K562 (cell line): ENCODE results near the gene SHH. TPM values are rescaled to one million over a fixed set of nuclear protein-coding genes. Genes with fewer than 3 reads are reported as not detected.

Experiments used
- ATAC-seq: fragments of 200-7000 bp; cut with Tn5 transposase; 3 replicates; pipeline ENCODE4 v1.9.1; 2020; ENCODE audit warnings: moderate library complexity
- BruUV-seq: library from RNA; stranded (reverse); fragments of 400-500 nt; replicated peaks from 2 replicates; lab custom pipeline; 2021; lab: Mats Ljungman, UMichigan
- CTCF ChIA-PET: fragments of 300-600 bp; formaldehyde crosslinking; extraction: SDS; loops from one replicate; lab custom pipeline; 2021; ENCODE audit warnings: low intra/inter-chr PET ratio; lab: Yijun Ruan, JAX
- POLR2A ChIA-PET: fragments of 300-600, 350-650 bp; sonication (Branson Sonifier 250); formaldehyde crosslinking; extraction: SDS; loops from one replicate; lab custom pipeline; 2021; ENCODE audit warnings: antibody characterized with exemption, inconsistent platforms; lab: Yijun Ruan, JAX
- DNase-seq, 4 experiments: peaks; one replicate each; pipeline versions ENCODE4 v3.0.0 to v3.0.0-alpha.2; 2011 to 2018; ENCODE audit warnings: low spot score in 3 of 4, mixed read lengths in 3 of 4; ENCODE audit errors: extremely low read depth in 1 of 4
- FAIRE-seq: peaks from 2 replicates; lab custom pipeline; 2011; peaks lifted over from hg19 to GRCh38; lab: Jason Lieb, UNC
- H2AFZ ChIP-seq: 2 replicates; pipeline ENCODE4 v1.6.0; 2011; ENCODE audit warnings: low read depth, low read length, control low read depth, inconsistent platforms
- H3K27ac ChIP-seq: fragments of 200-600 bp; 3 replicates; pipeline ENCODE4 v1.8.0; 2011; ENCODE audit warnings: low read depth, mild to moderate bottlenecking, control low read depth, inconsistent platforms, low read length, moderate library complexity, mixed read lengths; ENCODE audit errors: extremely low read depth
- H3K27me3 ChIP-seq, 2 experiments: fragments of 300-600 bp in 1 of 2; 2 replicates in 1 of 2; 3 replicates in 1 of 2; pipeline versions ENCODE4 v1.6.0 to v1.8.0; 2011; ENCODE audit warnings: inconsistent platforms in 2 of 2, low read length in 2 of 2, mild to moderate bottlenecking in 1 of 2, mixed read lengths in 1 of 2, moderate library complexity in 1 of 2; ENCODE audit not compliant: control insufficient read depth in 2 of 2, insufficient read depth in 2 of 2
- H3K36me3 ChIP-seq: fragments of 300-600 bp; 3 replicates; pipeline ENCODE4 v1.8.0; 2011; ENCODE audit warnings: mild to moderate bottlenecking, low read length, inconsistent platforms; ENCODE audit not compliant: control insufficient read depth, insufficient read depth
- H3K4me1 ChIP-seq, 2 experiments: fragments of 200-600 bp in 1 of 2; replicated peaks in 1 of 2; 2 replicates in 1 of 2; 3 replicates in 1 of 2; pipeline versions ENCODE4 v1.5.1 to v1.8.0; 2011; ENCODE audit warnings: inconsistent platforms in 2 of 2, low read length in 2 of 2, mild to moderate bottlenecking in 1 of 2, mixed read lengths in 1 of 2, moderate library complexity in 1 of 2; ENCODE audit not compliant: control insufficient read depth in 2 of 2, insufficient read depth in 2 of 2
- H3K4me2 ChIP-seq: 2 replicates; pipeline ENCODE4 v1.6.1; 2011; ENCODE audit warnings: low read length, control low read depth, inconsistent platforms, mixed read lengths; ENCODE audit not compliant: insufficient read depth
- H3K4me3 ChIP-seq: fragments of 200-600 bp; sonication (generic), shearing (Covaris generic); 2 replicates; pipeline ENCODE4 v1.5.1; 2016; ENCODE audit warnings: control low read depth, inconsistent platforms
- H3K79me2 ChIP-seq: fragments of 200-600 bp; 3 replicates; pipeline ENCODE4 v1.8.0; 2011; ENCODE audit warnings: low read length, inconsistent platforms; ENCODE audit not compliant: control insufficient read depth, insufficient read depth
- H3K9ac ChIP-seq, 2 experiments: 2 replicates each; pipeline versions ENCODE4 v1.6.0 to v1.6.1; 2011; ENCODE audit warnings: low read depth in 2 of 2, low read length in 2 of 2, control low read depth in 1 of 2, inconsistent platforms in 1 of 2, mild to moderate bottlenecking in 1 of 2, mixed read lengths in 1 of 2; ENCODE audit not compliant: insufficient read depth in 1 of 2
- H3K9me1 ChIP-seq: one replicate; pipeline ENCODE4 v1.6.0; 2011; ENCODE audit warnings: inconsistent platforms, mild to moderate bottlenecking, low read length, moderate library complexity; ENCODE audit not compliant: control insufficient read depth, insufficient read depth
- H3K9me3 ChIP-seq: replicated peaks from 2 replicates; pipeline ENCODE4 v1.5.1; 2011; ENCODE audit warnings: low read depth, low read length, inconsistent platforms; ENCODE audit not compliant: control insufficient read depth, insufficient read depth
- H4K20me1 ChIP-seq: replicated peaks from 2 replicates; pipeline ENCODE4 v1.6.1; 2011; ENCODE audit warnings: low read length, inconsistent platforms, mixed read lengths; ENCODE audit not compliant: control insufficient read depth, insufficient read depth
- ARID1B ChIP-seq: fragments of 450-650 bp; IDR thresholded peaks from 2 replicates; pipeline ENCODE4 v1.6.1; 2016; ENCODE audit warnings: antibody characterized with exemption, mild to moderate bottlenecking, inconsistent platforms
- CSDE1 ChIP-seq, 2 experiments: fragments of 450-650 bp; IDR thresholded peaks; 2 replicates each; pipeline ENCODE4 v1.6.1; 2016; ENCODE audit warnings: mild to moderate bottlenecking in 1 of 2
- FOXJ3 ChIP-seq: sonication (generic); formaldehyde crosslinking; IDR thresholded peaks from 2 replicates; pipeline ENCODE4 v1.4.0; 2020; ENCODE audit warnings: mild to moderate bottlenecking, missing genetic modification reagents
- GMEB1 ChIP-seq: fragments of 250-450 bp; sonication (Bioruptor Pico); IDR thresholded peaks from 2 replicates; pipeline ENCODE4 v1.4.0; 2020; ENCODE audit warnings: mild to moderate bottlenecking
- HNRNPLL ChIP-seq: fragments of 200-400 bp; formaldehyde crosslinking; IDR thresholded peaks from 2 replicates; pipeline ENCODE4 v1.6.1; 2017; ENCODE audit warnings: low read length, low read depth, mild to moderate bottlenecking; ENCODE audit not compliant: poor library complexity, severe bottlenecking
- KAT7 ChIP-seq: sonication (generic); formaldehyde crosslinking; IDR thresholded peaks from 2 replicates; pipeline ENCODE4 v1.8.0; 2022; ENCODE audit warnings: missing genetic modification reagents, mild to moderate bottlenecking, borderline replicate concordance
- MEIS2 ChIP-seq: fragments of 450-650 bp; IDR thresholded peaks from 2 replicates; pipeline ENCODE4 v1.6.1; 2014; ENCODE audit warnings: mild to moderate bottlenecking; ENCODE audit not compliant: partially characterized antibody
- MITF ChIP-seq: IDR thresholded peaks from 2 replicates; pipeline ENCODE4 v1.6.1; 2014; ENCODE audit warnings: antibody characterized with exemption
- NFE2 ChIP-seq: IDR thresholded peaks from 2 replicates; pipeline ENCODE4 v1.6.1; 2014; ENCODE audit warnings: antibody characterized with exemption, low read depth
- SP2 ChIP-seq: IDR thresholded peaks from 2 replicates; pipeline ENCODE4 v1.6.1; 2011; ENCODE audit warnings: mild to moderate bottlenecking, low read depth, low read length, moderate library complexity; ENCODE audit not compliant: poor library complexity, severe bottlenecking; ENCODE audit errors: extremely low read depth
- TFAM ChIP-seq: fragments of 250-450 bp; sonication (Bioruptor Pico); conservative IDR thresholded peaks from 2 replicates; pipeline ENCODE4 v1.5.0; 2021; ENCODE audit warnings: mild to moderate bottlenecking, moderate library complexity
- ZBTB33 ChIP-seq: sonication (generic); formaldehyde crosslinking; IDR thresholded peaks from 2 replicates; pipeline ENCODE4 v1.8.1; 2023; ENCODE audit warnings: mild to moderate bottlenecking, missing genetic modification reagents
- ZKSCAN1 ChIP-seq: fragments of 150-350 bp; IDR thresholded peaks from 2 replicates; pipeline ENCODE4 v1.6.1; 2016; ENCODE audit warnings: low read depth, low read length
- ZNF274 ChIP-seq: IDR thresholded peaks from 2 replicates; pipeline ENCODE4 v1.6.1; 2011; ENCODE audit warnings: low read depth, mild to moderate bottlenecking, low read length, moderate library complexity, borderline replicate concordance
- ZNF436 ChIP-seq: fragments of 250-450, 450-650 bp; sonication (Bioruptor Pico); formaldehyde crosslinking; IDR thresholded peaks from 2 replicates; pipeline ENCODE4 v1.7.0; 2020; ENCODE audit warnings: mild to moderate bottlenecking
- WGBS: fragments of 100-300 bp; shearing (Covaris generic); methylation state at CpG from one replicate; pipeline ENCODE4 v1.1.6; 2016; ENCODE audit warnings: low coverage, mixed read lengths; ENCODE audit not compliant: insufficient coverage; ENCODE audit errors: missing lambda C conversion rate; 5-methylcytosine and 5-hydroxymethylcytosine counted together
- in situ Hi-C: fragments of 300-500 bp; cut with MboI; formaldehyde crosslinking; loops from 4 replicates; pipeline ENCODE4 v1.15.0; 2018; ENCODE audit warnings: inconsistent platforms, mixed read lengths
- intact Hi-C: fragments of 100-400 bp; cut with micrococcal nuclease; formaldehyde crosslinking; loops from 2 replicates; pipeline ENCODE4 v1.14.2; 2022
- polyA plus RNA-seq, 8 experiments: library from polyadenylated mRNA; depleted of rRNA in 4 of 8; stranded (reverse) in 5 of 8; unstranded in 3 of 8; fragments of >200 nt; fragmentation: Nextera tagmentation in 2 of 8; fragmentation: Illumina TruSeq in 1 of 8; extraction: Ambion mirVana in 2 of 8; extraction: Trizol in 1 of 8; gene quantifications; 2 replicates each; pipeline versions ENCODE4 v1.2.1 to v1.2.3, GENCODE V29; 2011 to 2014; ENCODE audit warnings: inconsistent platforms in 1 of 8, missing spikeins in 1 of 8
- total RNA-seq, 7 experiments: library from RNA; depleted of rRNA in 6 of 7; stranded (reverse); fragments of >200 nt in 6 of 7; fragmentation: Illumina TruSeq in 2 of 7; extraction: Trizol in 2 of 7; gene quantifications; 2 replicates each; pipeline versions ENCODE4 v1.2.1 to v1.2.3, GENCODE V29; 2011 to 2021; ENCODE audit warnings: low replicate concordance in 1 of 7

Gene SHH
- total and polyA plus RNA-seq, 9 of the 15 experiments (the other 6 are each of a cell fraction or from before 2014, with no cell fraction given), result 0.09 TPM; not detected in 8

- no peak for FAIRE-seq
- no peak for TF ChIP-seq NFE2
- TF ChIP-seq KAT7 (CRISPR knock-in tag), result no peak
- TF ChIP-seq GMEB1 (CRISPR knock-in tag), result no peak
- TF ChIP-seq FOXJ3, result no peak
- TF ChIP-seq ZBTB33 (CRISPR knock-in tag), result no peak
- no peak for TF ChIP-seq HNRNPLL
- TF ChIP-seq ZNF436 (CRISPR knock-in tag), result no peak
- TF ChIP-seq ZKSCAN1, result no peak
- no peak for TF ChIP-seq TFAM
- TF ChIP-seq MITF, result no peak
- no peak for TF ChIP-seq ARID1B
- TF ChIP-seq ZNF274, result no peak
- TF ChIP-seq SP2, result no peak
- no peak for TF ChIP-seq CSDE1 (IDR thresholded peaks at IDR 0.05)
- TF ChIP-seq MEIS2, result no peak
Measured at GRCh38 chr7:155829796-155830470, 17.7 kb upstream of the SHH start.

More at GRCh38 chr7:155829796-155830470, 17.7 kb upstream of the SHH start:
- Histone ChIP-seq H3K27ac (no peak overlapping the region), H3K4me1 (peaks cover 0 to 3% of the 10 kb centered on the region in 2 experiments; a peak in 1 of 5 replicates), H3K4me3 (no peak overlapping the region), H3K79me2 (no peaks in the 10 kb centered on the region), H3K9me1 (no peaks in the 10 kb centered on the region), H3K9me3 (no peaks in the 10 kb centered on the region), H3K9ac (no peak overlapping the region), H3K36me3 (no peaks in the 10 kb centered on the region), H3K4me2 (no peak overlapping the region), H3K27me3 (peaks cover 70 to 83% of the 10 kb centered on the region in 2 experiments), H4K20me1 (peaks cover 14% of the 10 kb centered on the region; the same call in 1 of the 2 replicates), H2AFZ (no peak overlapping the region)
- DNase-seq, result no peak
- in situ Hi-C loops (no loop called here), intact Hi-C loops (no loop called here)
- ChIA-PET POLR2A (interaction anchor here (0.5 to 0.7 kb wide), 3 partner anchors 8 to 11 kb away, joined by 3 read pairs; no protein-coding TSS in a partner anchor), CTCF (no interaction called here)
- no TSS peak for BruUV-seq
- ATAC-seq, result no peak
- WGBS, result 1% methylated on average over 17 of the region's 17 CpGs
